ENCODE measurements around the gene NAE1.

The NAE1 gene

DNA sequence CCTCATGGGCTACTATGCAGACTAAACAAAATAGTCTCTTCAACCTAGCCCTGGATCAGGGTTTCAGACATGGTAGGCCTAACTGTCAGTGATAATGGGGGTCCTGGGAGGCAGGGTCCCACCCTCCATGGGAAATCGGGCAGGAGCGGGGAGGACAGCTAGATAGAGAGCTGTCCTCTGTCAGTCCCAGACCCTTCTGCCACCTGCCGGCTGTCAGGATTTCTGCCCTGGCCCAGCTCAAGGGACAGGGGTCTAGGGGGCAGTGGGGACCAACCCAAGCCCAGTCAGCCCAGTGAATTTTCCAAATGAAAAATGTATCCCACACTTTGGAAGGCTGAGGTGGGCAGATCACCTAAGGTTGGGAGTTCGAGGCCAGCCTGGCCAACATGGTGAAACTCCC is 18.8 kb upstream of the NAE1 start:
- DNase-seq = no peak

GRCh38 chr16:66849021-66849420 is 18.2 kb upstream of the NAE1 start:
- DNase-seq = no peak

DNA sequence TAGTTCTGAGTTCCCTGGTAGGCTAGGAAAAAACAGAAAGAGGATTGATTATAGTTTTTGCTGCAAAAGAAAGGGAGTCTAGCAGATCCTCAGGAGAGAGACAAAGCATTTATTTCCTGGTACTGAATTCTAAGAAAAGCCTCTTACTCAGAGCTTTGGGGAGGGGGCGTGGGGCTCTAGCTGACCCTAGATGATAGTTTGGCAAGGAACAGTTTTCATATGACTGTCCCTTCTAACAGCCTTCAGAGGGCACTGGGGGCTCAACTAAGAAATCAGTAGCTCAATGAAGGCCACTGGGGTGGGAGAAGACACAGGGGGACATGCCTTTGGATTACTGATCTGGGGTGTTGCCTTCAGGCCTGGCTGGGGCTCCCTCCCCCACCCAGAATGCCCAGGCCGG is 17.4 kb upstream of the NAE1 start:
- no peak for DNase-seq

- DNase-seq = no peak
These were observed 16.8 kb upstream of the NAE1 start for GRCh38 chr16:66847533-66848067.

DNA sequence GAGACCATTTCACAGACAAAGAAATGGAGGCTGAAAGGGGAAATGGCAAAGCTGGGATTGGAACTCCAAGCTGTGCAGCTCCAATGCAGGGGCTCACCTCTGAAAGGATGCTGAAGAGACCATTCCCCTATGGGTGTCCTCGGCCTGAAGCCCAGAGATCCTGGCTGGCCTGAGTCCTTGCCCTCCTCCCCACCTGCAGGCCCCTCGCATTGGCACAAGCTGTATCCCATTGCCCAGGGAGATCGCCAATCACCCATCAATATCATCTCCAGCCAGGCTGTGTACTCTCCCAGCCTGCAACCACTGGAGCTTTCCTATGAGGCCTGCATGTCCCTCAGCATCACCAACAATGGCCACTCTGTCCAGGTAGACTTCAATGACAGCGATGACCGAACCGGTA is 16.1 kb upstream of the NAE1 start:
- no peak for DNase-seq

DNA sequence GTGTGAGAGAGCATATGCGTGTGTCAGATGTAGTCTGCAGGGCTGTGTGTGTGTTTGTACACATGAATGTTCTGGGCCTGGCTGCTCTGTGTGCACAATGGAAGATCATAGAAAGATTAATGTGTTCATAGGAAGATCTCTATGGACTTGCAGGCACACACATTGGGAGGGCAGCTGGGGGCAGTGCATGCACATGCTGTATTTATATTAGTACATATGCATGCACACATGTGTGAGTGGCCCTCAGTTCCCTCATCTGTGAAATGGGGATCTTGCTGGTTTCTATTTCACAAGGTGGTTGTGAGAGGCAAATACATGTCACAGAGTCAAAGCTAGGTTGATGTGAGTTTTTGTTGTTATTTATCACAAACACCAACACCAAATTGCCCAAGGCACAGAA is 15.5 kb upstream of the NAE1 start:
- no peak for DNase-seq

GRCh38 chr16:66845791-66846221 is 15.0 kb upstream of the NAE1 start:
- no peak for DNase-seq

GRCh38 chr16:66845080-66845410 is 14.3 kb upstream of the NAE1 start:
- no peak for DNase-seq

- no peak for DNase-seq
These were observed 13.7 kb upstream of the NAE1 start, which contains the start of gene CA7 for GRCh38 chr16:66844342-66845079. Gene CA7 (plus strand): TSS chr16:66844414. CDS start chr16:66844488, 74 bp downstream.

- DNase-seq = no peak
These were observed 13.2 kb upstream of the NAE1 start for GRCh38 chr16:66844009-66844341.

- no peak for DNase-seq
These were observed 12.4 kb upstream of the NAE1 start for GRCh38 chr16:66843191-66843590.

DNA sequence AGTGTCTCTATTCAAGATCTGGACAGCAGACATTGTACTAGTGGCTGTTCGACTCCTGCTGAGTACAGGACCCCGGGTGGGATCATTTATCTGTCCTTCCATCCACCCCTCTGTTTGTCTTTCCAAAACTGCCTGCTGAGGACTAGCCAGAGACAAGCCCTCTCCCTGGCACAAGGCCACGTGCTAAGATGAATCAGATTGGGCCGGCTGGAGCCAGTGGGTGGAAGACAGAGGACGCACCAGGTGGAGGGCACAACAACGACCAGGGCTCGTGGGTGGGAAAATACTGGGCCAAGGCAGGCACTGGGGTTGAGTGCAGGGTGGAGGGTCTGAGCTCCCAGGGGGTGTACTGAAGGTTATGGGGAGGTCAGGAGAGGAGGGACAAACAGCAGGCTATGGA is 12.0 kb upstream of the NAE1 start:
- DNase-seq = no peak

DNA sequence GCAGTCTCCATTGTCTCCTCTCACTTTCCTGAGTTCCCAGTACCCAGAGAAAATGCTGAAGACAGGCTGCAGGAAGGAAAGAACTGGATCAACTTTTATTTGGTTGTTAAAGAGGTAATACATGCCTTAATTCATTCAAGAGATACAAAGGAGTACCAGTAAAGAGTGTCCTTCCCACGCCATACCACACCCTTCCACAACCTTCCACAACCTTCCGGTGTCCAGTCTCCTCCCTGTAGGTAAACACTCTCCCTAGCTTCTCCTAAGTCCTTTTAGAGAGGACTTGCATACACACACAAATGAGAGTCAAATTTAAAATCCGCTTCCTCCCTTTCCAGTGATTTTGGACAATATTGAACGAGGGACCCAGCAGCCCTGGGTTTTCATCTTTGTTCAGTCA is 10.6 kb upstream of the NAE1 start:
- DNase-seq = no peak

GRCh38 chr16:66840883-66841282 is 10.1 kb upstream of the NAE1 start:
- DNase-seq = no peak

- no peak for DNase-seq
These were observed 4.0 kb upstream of the NAE1 start for GRCh38 chr16:66834746-66835145.

DNA sequence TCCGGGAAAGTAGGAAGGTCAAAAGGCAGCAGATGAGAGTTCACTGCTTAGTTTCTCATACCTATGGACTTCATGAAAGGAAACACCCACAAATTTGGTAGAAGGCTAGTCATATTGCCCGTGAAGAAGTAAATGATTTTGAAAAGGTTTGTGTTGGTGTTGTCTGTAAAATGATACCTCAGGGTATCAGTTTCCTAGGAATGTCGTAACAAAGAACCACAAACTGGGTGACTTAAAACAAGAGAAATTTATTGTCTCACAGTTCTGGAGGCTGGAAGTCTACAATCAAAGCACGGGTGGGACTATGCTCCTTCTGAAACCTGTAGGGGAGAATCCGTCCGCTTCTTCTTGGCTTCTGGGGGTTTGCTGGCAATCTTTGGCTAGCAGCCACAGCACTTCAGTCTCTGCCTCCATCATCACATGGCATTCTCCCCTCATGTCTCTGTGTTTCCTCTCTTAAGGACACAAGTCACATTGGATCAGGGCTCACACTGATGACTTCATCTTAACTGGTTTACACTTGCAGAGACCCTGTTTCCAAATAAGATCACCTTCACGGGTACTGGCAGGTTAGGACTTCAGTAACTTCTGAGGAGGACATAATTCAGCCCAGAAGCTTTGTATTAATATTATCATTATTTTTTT is 2.0 kb upstream of the NAE1 start:
- no peak for DNase-seq

DNA sequence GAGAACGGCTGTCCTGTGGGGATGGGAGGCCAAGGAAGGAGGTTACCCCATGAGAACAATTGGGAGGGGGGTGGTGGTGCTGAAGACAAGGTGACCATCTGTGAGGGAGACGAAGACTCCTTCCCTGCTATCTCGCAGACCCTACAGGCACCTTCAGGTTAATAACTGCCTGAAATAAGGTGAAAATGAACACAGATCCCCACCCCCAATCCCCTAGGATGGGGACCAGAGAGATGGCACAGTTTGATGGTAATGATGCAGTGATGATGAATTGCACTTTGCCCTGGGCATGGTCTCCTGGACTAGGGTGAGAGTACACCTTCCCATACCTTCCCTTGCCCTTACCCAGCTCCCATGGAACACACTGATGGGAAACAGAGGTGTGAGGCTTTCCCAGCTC is 1.4 kb upstream of the NAE1 start:
- DNase-seq = no peak

- no peak for DNase-seq
These were observed 6.8 kb downstream of the NAE1 start for GRCh38 chr16:66824006-66824405.

- no peak for DNase-seq
These were observed 16.0 kb downstream of the NAE1 start for GRCh38 chr16:66814734-66815133.

GRCh38 chr16:66811043-66811442 is 19.7 kb downstream of the NAE1 start:
- DNase-seq = no peak

DNA sequence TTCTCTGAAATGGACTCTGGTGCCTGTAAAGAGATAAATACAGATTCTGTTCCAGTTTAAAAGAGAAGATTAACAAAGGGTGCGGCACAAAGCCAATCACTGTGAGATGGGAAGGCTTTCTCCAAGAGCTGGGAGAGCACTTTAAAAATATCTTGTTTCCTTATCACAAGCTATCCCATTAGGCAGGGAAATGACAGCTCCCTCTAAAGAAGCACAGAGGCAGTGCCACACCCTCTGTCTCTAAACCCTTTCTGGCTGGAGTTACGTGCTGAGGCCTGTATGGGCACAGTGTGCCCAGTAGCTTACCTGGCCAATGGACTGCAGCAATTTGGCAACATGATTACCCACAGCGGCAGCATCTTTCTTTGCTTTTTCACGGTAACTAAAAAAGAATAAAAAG is 20.4 kb downstream of the NAE1 start:
- no peak for DNase-seq

GRCh38 chr16:66809765-66810164 is 21.0 kb downstream of the NAE1 start:
- no peak for DNase-seq

- DNase-seq = no peak
These were observed 28.6 kb downstream of the NAE1 start for GRCh38 chr16:66802159-66802558.

DNA sequence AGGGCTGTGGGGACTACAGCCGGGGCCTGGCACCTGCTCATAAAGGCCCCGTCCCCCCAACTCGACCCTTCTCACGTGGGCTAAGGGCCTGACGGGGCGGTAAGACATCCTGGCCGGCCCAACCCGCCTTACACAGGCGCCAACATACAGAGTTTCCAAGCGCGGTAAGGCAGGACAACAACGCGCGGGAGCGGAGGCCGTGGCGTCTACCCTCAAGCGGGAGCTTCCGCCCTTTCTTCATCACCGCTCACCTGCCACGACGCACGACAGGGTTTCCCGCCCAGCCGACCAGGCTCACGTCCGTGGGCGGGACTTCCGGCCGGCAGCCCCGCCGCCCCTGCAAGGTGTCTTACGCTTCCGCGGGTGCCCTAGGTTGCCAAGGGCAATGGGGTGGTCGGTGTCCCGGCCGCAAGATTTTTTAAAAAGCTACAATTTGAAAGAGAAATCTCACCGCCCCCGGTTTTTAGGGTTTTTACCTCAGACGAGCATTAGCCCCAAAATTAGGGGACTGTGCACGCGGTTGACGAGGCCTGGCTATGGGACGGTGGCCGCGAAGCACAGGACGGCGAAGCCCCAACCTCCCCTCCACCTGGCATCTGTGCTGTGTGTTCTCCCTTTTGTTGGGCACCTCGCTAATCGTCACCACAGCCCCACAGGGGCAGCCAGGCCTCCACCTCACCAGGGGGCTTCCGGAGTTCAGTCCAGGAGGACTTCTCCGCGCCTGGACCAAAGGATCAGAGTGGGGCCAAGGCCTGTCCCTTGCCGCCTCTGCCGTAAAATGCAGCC is 29.3 kb downstream of the NAE1 start, which contains the start of gene TERB1:
Gene TERB1 (minus strand): TSS at position 265 of the 786 bp plus-strand sequence. CDS start 4,786 bp downstream, outside the sequence.
- DNase-seq = no peak
